Measurements from ENCODE around the gene SASH1.

GRCh38 chr6:148443798-148444560 is 101.3 kb downstream of the SASH1 start:
- TF ChIP-seq POLR2A (IDR thresholded peaks at IDR 0.05; ENCODE audit: low read length), result no peak
- TF ChIP-seq GATA1 (IDR thresholded peaks at IDR 0.05; ENCODE audit: low read depth, low read length), result no peak
